LoVo (cell line): ENCODE data around the gene PDCD5.
"Not testable (repeated sequence)": the region's sequence is repeated elsewhere in the genome, so short reads cannot be mapped to it uniquely, and the experiment has no call there.

ENCODE experiments used
- DNase-seq: peaks from one replicate; pipeline ENCODE4 v3.0.0-alpha.2; 2016; ENCODE audit warnings: low spot score

The PDCD5 gene

GRCh38 chr19:32576790-32577189 lies 4.2 kb upstream of the PDCD5 start:
- no peak for DNase-seq

DNA sequence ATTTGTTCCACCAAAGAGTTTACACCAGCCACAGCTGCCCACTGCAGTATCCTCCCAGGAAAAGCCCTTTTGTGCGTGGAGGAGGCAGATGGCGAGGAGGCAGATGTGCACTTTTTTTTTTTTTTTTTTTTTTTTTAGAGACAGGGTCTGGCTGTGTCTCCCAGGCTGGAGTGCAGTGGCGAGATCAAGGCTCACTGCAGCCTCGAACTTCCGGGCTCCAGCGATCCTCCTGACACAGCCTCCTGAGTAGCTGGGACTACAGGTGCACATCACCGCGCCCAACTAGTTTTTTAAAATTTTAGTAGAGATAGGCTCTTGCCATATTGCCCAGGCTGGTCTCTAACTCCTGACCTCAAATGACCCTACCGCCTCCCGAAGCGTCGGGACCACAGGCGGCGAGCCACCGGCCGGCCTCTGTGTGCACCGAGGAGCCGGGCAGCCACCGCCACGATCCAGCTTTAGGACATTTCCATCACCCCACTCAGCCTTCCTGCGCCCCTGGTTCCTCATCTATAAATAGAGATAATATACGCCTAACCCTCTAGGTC lies 563 bp upstream of the PDCD5 start:
- DNase-seq, result no peak

GRCh38 chr19:32581705-32582179 lies 752 bp downstream of the PDCD5 start:
- peak; percentile 12 for DNase-seq

- DNase-seq, result not testable (repeated sequence)
Observed at GRCh38 chr19:32587747-32588504, 6.9 kb downstream of the PDCD5 start.

- DNase-seq, result no peak
Observed at GRCh38 chr19:32594021-32594420, 13.0 kb downstream of the PDCD5 start.

DNA sequence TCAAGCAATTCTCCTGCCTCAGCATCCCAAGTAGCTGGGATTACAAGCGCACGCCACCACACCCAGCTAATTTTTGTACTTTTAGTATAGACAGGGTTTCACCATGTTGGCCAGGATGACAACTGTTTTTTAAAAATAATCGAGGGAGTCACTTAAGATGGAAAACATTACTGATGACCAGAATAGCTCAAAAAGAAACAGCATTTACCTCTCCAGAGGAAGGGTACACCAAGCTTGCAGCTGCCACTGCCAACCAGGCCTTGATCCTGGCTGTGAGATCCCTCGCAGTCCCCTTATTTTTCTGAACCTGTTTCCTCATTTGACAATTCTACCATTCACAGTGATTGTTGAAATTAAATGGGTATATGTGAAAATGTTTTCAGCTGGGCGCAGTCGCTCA lies 14.5 kb downstream of the PDCD5 start:
- DNase-seq, result no peak

- no peak for DNase-seq
Observed at GRCh38 chr19:32598022-32598421, 17.0 kb downstream of the PDCD5 start.

DNA sequence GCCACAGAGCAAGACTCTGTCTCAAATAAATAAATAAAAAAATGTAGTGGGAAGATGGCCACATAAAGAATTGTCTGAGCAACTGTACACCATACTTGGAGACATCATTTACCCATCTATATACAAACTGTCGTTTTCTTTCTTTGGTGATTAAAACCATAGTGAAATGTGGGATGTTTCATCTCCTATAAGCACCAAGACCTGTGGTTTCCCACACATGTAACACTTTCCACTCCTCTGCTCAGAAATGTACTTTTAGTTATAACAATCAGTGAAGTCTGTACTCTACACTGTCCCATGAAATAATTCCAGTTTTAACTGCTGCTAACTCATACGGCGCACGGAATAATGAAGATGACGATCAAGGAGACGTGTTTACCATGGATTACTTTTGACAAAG lies 18.3 kb downstream of the PDCD5 start:
- DNase-seq, result no peak

GRCh38 chr19:32599736-32600157 lies 18.8 kb downstream of the PDCD5 start:
- peak; percentile 52 for DNase-seq

GRCh38 chr19:32603961-32604360 lies 23.0 kb downstream of the PDCD5 start:
- no peak for DNase-seq

DNA sequence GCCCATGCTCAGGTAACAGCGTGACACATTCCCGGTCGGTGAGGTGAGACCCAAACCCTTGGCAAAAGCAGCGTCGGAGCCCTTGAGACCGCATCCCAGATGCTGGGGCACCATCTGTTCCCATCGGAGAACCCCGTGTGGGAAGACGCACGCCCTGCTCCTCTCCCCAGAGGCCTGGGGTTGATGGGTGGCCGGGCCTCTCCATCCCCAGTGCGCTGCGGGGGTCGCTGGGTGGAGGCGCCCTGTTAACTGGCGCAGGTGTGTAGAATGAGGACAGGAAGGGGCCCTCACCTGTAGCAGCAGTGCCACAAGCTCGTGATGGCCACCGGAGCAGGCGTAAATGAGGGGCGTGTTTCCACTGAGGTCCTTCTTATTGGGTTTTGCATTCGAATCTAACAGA lies 24.6 kb downstream of the PDCD5 start:
- DNase-seq, result no peak

GRCh38 chr19:32606289-32606688 lies 25.3 kb downstream of the PDCD5 start:
- no peak for DNase-seq

GRCh38 chr19:32607479-32607878 lies 26.5 kb downstream of the PDCD5 start:
- DNase-seq, result no peak

DNA sequence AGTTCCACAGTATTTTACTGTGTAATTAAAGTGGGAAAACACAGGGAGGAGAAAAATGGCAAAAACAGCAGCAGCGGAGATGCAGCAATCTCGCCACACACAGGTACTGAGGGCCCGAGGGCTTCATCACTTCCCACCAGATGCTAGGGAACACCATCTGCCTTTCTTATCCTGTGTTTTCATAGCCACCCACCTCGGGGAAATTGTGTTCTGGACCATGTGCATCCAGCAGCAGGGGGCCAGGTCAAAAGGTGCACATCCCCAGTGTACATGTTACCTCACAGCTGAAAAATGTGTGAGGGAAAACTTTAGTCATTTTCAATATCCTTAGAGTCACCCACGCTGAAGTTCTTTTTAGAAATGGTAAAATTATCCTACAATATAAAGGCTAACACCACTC lies 30.2 kb downstream of the PDCD5 start:
- DNase-seq, result no peak

- DNase-seq, result no peak
Observed at GRCh38 chr19:32613008-32613407, 32.0 kb downstream of the PDCD5 start.

DNA sequence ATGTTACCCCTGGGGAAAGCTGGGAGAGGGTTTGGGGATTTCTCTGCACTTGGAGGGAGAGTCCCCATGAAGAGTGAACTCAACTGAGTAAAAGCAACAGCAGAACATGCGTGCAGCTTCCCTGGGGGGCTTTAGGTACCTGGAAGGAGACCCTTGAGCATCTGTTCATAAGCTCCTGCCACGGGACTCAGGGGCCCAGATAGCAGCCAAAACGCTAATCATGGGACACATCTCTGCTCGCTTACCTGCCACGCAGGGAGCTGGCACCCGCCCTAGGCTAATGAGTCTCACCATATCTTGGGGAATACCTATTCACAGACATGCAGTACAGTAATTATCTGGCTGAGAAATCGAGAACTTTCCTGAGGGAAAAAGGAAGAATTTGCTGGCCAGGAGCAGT lies 33.9 kb downstream of the PDCD5 start:
- DNase-seq, result no peak

DNA sequence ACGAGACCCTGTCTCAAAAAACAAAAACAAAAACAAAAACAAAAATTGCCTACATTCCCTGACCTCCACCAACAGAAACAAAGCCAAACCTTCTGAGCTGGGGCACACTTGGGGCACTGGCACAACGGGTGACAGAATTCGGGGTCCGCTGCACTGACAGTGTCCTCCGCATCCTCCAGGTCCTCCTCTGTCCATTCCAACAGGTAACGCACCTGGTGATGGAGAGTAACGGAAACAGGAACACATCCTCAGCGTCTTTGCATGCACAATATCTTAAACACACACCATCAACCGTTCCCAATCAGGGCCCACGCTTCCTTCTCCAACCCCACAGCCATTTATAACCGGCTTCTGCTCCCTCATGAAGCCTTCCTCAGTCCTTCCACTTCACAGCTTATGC lies 34.6 kb downstream of the PDCD5 start:
- DNase-seq, result no peak

DNA sequence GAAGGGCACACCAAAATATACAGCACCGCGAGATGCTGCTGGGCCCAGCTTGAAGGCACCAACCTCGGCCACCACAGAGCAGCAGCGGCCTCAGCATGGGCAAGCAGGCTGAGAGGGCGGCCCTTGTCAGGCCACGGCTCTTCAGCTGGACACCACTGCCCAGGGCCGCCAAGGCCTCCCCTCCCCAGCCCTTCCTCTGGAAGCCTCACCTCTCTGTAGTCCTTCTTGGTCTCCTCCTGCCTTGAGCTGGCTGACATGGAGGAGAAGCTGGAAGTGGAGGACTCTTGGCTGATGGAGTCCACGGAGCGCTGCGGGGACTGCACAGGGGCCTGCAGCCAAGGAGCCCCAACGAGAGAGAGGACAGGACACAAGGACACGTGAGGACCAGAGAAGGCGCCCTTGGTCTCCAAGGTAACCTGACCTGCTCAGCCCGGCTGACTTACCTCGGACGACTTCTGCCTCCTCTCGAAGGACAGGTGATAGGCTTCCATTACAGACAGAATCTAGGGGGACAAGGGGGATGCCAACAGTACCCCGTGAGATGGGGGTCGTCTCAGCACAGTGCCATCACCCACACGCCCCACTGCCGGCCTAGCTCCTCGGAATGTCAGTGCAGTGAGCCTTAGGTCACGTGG lies 38.2 kb downstream of the PDCD5 start:
- no peak for DNase-seq

GRCh38 chr19:32622002-32622401 lies 41.0 kb downstream of the PDCD5 start:
- no peak for DNase-seq

- no peak for DNase-seq
Observed at GRCh38 chr19:32624410-32624809, 43.4 kb downstream of the PDCD5 start.

- DNase-seq, result no peak
Observed at GRCh38 chr19:32626969-32627368, 46.0 kb downstream of the PDCD5 start.

- no peak for DNase-seq
Observed at GRCh38 chr19:32627714-32628270, 46.8 kb downstream of the PDCD5 start.

DNA sequence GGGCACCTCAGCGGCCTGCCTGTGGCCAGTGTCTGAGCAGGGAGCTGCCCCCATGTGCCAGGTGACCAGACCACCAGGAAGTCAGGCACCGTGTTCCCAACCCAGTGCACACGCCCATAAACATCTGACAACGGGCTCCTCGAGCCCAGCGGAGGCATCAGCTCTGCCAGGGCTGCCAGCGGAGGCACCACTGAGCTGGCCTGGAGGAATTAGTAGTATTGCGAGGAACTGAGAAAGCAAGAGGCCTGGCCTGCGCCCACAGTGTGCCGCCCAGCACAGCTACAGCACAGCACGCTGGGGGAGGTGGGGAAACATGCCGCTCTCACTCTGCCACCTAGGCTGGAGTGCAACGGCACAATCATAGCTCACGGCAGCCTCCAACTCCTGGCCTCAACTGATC lies 49.3 kb downstream of the PDCD5 start:
- no peak for DNase-seq
